ENCODE data around the gene VPS41.

- TF ChIP-seq CTCF (CRISPR knock-in tag; IDR thresholded peaks at IDR 0.05) (no peak), HDAC2 (CRISPR knock-in tag; IDR thresholded peaks at IDR 0.05) (no peak), DR1 (CRISPR knock-in tag; IDR thresholded peaks at IDR 0.05) (no peak)
- TF ChIP-seq, protein P1, sequence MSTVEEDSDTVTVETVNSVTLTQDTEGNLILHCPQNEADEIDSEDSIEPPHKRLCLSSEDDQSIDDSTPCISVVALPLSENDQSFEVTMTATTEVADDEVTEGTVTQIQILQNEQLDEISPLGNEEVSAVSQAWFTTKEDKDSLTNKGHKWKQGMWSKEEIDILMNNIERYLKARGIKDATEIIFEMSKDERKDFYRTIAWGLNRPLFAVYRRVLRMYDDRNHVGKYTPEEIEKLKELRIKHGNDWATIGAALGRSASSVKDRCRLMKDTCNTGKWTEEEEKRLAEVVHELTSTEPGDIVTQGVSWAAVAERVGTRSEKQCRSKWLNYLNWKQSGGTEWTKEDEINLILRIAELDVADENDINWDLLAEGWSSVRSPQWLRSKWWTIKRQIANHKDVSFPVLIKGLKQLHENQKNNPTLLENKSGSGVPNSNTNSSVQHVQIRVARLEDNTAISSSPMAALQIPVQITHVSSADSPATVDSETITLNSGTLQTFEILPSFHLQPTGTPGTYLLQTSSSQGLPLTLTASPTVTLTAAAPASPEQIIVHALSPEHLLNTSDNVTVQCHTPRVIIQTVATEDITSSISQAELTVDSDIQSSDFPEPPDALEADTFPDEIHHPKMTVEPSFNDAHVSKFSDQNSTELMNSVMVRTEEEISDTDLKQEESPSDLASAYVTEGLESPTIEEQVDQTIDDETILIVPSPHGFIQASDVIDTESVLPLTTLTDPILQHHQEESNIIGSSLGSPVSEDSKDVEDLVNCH (CRISPR knock-in tag; IDR thresholded peaks at IDR 0.05), result no peak
Measured at GRCh38 chr7:38744746-38745145, 164.2 kb downstream of the VPS41 start.

Data from HepG2 (cell line).